ENCODE results near the gene BAHD1. TPM values are rescaled to one million over a fixed set of nuclear protein-coding genes. Genes with fewer than 3 reads are reported as not detected.

The BAHD1 gene
- total RNA-seq, 1 experiment from 2014 or later, result 40.6 TPM

GRCh38 chr15:40444736-40445135 is 4.0 kb downstream of the BAHD1 start:
- H3K27ac ChIP-seq (ENCODE audit: low read length), result peak overlapping the region; percentile 49; the same call in 1 of the 2 replicates
- TF ChIP-seq TCF7L2 (IDR thresholded peaks at IDR 0.05; ENCODE audit: low read depth, low read length), result no peak
- no peak for TF ChIP-seq SIN3A (IDR thresholded peaks at IDR 0.05; ENCODE audit: borderline replicate concordance, insufficient read depth, low read depth, low read length)
- no peaks in the 10 kb centered on the region for H3K9me3 ChIP-seq (ENCODE audit: control insufficient read depth, insufficient read depth, low read depth, low read length)
- CTCF ChIA-PET, result interaction anchor here (0.6 to 0.7 kb wide), 3 partner anchors 60 to 263 kb away, joined by 3 to 9 read pairs (median 4); no protein-coding TSS in a partner anchor
- H3K36me3 ChIP-seq (ENCODE audit: control insufficient read depth, insufficient read depth, low read length), result no peaks in the 10 kb centered on the region; the same call in 1 of the 2 replicates
- POLR2A ChIA-PET, result interaction anchor here (0.6 kb wide), 2 partner anchors 30 to 39 kb away, joined by 5 to 9 read pairs; no protein-coding TSS in a partner anchor
- no peak for ATAC-seq
- no peaks in the 10 kb centered on the region for H3K27me3 ChIP-seq (ENCODE audit: control insufficient read depth, insufficient read depth, low read length)
- no TSS peak for BruUV-seq (replicated peaks)
- intact Hi-C loops (cut with micrococcal nuclease; ENCODE audit: unreplicated experiment) (loop anchor here (5.0 kb wide), 1 partner anchor 63 kb away; no protein-coding TSS in a partner anchor), in situ Hi-C loops (cut with HindIII; ENCODE audit: low pct_unique_long_range_greater_than_20kb, low sequenced_read_pairs) (no loop called here)
- H3K4me3 ChIP-seq (ENCODE audit: low read depth in 2 of 2, low read length in 2 of 2), result no peak overlapping the region
- no peak for DNase-seq (ENCODE audit: low read depth, low spot score)
- H3K4me1 ChIP-seq (ENCODE audit: control insufficient read depth, insufficient read depth, low read length), result peaks cover 41% of the 10 kb centered on the region

DNA sequence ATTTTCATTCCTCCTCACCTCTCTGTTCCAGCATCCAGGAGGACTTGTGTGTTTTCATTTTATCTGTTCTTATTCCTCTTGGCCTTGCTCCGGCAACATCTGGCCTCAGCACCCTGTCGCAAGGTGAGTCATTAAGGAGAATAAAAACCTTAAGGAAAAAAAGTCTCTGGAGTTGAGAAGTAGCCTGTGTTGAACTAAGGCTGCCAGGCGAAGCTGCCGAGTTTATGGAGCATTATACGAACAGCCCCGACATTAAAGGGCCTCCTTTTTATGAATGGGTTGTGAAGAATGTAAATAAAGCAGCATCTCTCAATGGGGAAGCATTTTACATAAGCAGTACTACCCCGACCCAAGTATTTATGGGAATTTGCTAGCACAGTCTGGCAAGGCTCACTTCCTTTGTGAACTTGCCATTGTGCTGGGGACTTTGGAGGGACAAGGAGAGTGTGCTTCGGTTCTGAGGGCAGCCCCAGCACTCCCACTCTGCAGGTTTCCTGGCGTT is 4.7 kb downstream of the BAHD1 start:
- in situ Hi-C loops (cut with HindIII; ENCODE audit: low pct_unique_long_range_greater_than_20kb, low sequenced_read_pairs) (no loop called here), intact Hi-C loops (cut with micrococcal nuclease; ENCODE audit: unreplicated experiment) (no loop called here)
- DNase-seq (ENCODE audit: low read depth, low spot score) (no peak), ATAC-seq (no peak)
- Histone ChIP-seq H3K27me3 (ENCODE audit: control insufficient read depth, insufficient read depth, low read length) (no peaks in the 10 kb centered on the region), H3K9me3 (ENCODE audit: control insufficient read depth, insufficient read depth, low read depth, low read length) (no peaks in the 10 kb centered on the region), H3K4me1 (ENCODE audit: control insufficient read depth, insufficient read depth, low read length) (peaks cover 46% of the 10 kb centered on the region), H3K36me3 (ENCODE audit: control insufficient read depth, insufficient read depth, low read length) (no peaks in the 10 kb centered on the region; the same call in 1 of the 2 replicates), H3K4me3 (ENCODE audit: low read depth in 2 of 2, low read length in 2 of 2) (no peak overlapping the region), H3K27ac (ENCODE audit: low read length) (peak overlapping the region; percentile 49)
- ChIA-PET CTCF (interaction anchor here (0.7 kb wide), 1 partner anchor 60 kb away, joined by 3 read pairs; no protein-coding TSS in a partner anchor), POLR2A (no interaction called here)
- BruUV-seq (replicated peaks), result no TSS peak
- no peak for TF ChIP-seq REST (IDR thresholded peaks at IDR 0.05; ENCODE audit: insufficient read depth in 1 of 2, low read depth in 2 of 2, low read length in 1 of 2)
- TF ChIP-seq TCF7L2 (IDR thresholded peaks at IDR 0.05; ENCODE audit: low read depth, low read length), result peak; percentile 94

DNA sequence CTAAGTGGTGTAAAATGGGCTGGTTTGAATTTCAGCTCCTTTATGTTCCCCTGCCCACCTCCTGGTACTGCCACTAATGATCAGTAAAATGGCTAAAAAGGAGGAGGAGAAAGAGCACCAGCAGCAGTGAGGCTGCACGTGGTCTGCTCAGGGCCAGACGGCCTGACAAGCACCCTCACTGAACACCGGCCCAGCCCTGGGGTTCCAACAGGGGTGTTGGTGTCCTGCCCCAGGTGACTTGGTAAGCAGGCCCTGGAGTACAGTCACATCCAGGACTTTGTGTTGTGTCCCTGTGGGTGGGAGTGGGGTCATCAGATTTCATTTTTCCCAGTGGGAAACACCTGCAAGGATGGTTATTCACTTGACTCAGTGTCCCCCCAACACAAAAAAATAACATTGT is 5.4 kb downstream of the BAHD1 start:
- DNase-seq (ENCODE audit: low read depth, low spot score), result no peak
- Histone ChIP-seq H3K27ac (ENCODE audit: low read length) (peak overlapping the region; percentile 49; the same call in 1 of the 2 replicates), H3K9me3 (ENCODE audit: control insufficient read depth, insufficient read depth, low read depth, low read length) (no peaks in the 10 kb centered on the region), H3K4me3 (ENCODE audit: low read depth in 2 of 2, low read length in 2 of 2) (no peak overlapping the region), H3K36me3 (ENCODE audit: control insufficient read depth, insufficient read depth, low read length) (no peaks in the 10 kb centered on the region; the same call in 1 of the 2 replicates), H3K27me3 (ENCODE audit: control insufficient read depth, insufficient read depth, low read length) (no peaks in the 10 kb centered on the region), H3K4me1 (ENCODE audit: control insufficient read depth, insufficient read depth, low read length) (peaks cover 48% of the 10 kb centered on the region)
- no peak for TF ChIP-seq SIN3A (IDR thresholded peaks at IDR 0.05; ENCODE audit: borderline replicate concordance, insufficient read depth, low read depth, low read length)
- TF ChIP-seq REST (IDR thresholded peaks at IDR 0.05; ENCODE audit: insufficient read depth in 1 of 2, low read depth in 2 of 2, low read length in 1 of 2), result no peak
- TF ChIP-seq POLR2AphosphoS5 (IDR thresholded peaks at IDR 0.05; ENCODE audit: low read depth, low read length), result no peak
- TF ChIP-seq TCF7L2 (IDR thresholded peaks at IDR 0.05; ENCODE audit: low read depth, low read length), result no peak
- TF ChIP-seq, protein P1, sequence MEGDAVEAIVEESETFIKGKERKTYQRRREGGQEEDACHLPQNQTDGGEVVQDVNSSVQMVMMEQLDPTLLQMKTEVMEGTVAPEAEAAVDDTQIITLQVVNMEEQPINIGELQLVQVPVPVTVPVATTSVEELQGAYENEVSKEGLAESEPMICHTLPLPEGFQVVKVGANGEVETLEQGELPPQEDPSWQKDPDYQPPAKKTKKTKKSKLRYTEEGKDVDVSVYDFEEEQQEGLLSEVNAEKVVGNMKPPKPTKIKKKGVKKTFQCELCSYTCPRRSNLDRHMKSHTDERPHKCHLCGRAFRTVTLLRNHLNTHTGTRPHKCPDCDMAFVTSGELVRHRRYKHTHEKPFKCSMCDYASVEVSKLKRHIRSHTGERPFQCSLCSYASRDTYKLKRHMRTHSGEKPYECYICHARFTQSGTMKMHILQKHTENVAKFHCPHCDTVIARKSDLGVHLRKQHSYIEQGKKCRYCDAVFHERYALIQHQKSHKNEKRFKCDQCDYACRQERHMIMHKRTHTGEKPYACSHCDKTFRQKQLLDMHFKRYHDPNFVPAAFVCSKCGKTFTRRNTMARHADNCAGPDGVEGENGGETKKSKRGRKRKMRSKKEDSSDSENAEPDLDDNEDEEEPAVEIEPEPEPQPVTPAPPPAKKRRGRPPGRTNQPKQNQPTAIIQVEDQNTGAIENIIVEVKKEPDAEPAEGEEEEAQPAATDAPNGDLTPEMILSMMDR (IDR thresholded peaks at IDR 0.05), result no peak
- no TSS peak for BruUV-seq (replicated peaks)
- ATAC-seq, result no peak
- in situ Hi-C loops (cut with HindIII; ENCODE audit: low pct_unique_long_range_greater_than_20kb, low sequenced_read_pairs) (no loop called here), intact Hi-C loops (cut with micrococcal nuclease; ENCODE audit: unreplicated experiment) (no loop called here)
- POLR2A ChIA-PET, result no interaction called here
- CTCF ChIA-PET, result no interaction called here

Measured in Panc1 (cell line).